Heart left ventricle (tissue), 16 donors: Measurements from ENCODE around the gene LCN10. TPM values are rescaled to one million over a fixed set of nuclear protein-coding genes. Genes with fewer than 3 reads are reported as not detected.

Source experiments
- ATAC-seq, 4 donors: fragments of 200-7000 bp; cut with Tn5 transposase; one replicate each; pipeline ENCODE4 v1.9.1; 2020 to 2022; ENCODE audit warnings: moderate library complexity in 4 of 4, mild to moderate bottlenecking in 3 of 4, moderate number of reproducible peaks in 1 of 4
- DNase-seq, 5 donors: peaks; one replicate each; pipeline ENCODE4 v3.0.0-alpha.2; 2020
- H3K27ac ChIP-seq, 12 donors: fragments of 200-600 bp; sonication (generic) in 4 of 12; one replicate each; pipeline versions ENCODE4 v1.5.0 to v1.8.0; 2016 to 2022; ENCODE audit warnings: mild to moderate bottlenecking in 2 of 12
- H3K27me3 ChIP-seq, 9 donors: fragments of 200-600 bp; sonication (generic) in 2 of 9; one replicate each; pipeline versions ENCODE4 v1.5.1 to v1.8.0; 2016 to 2022; ENCODE audit warnings: mild to moderate bottlenecking in 3 of 9
- H3K36me3 ChIP-seq, 9 donors: fragments of 200-600 bp; sonication (generic) in 2 of 9; one replicate each; pipeline versions ENCODE4 v1.5.0 to v1.8.0; 2018 to 2022; ENCODE audit warnings: mild to moderate bottlenecking in 2 of 9
- H3K4me1 ChIP-seq, 12 donors: fragments of 200-600 bp; sonication (generic) in 4 of 12; one replicate each; pipeline versions ENCODE4 v1.5.0 to v1.8.0; 2016 to 2022; ENCODE audit warnings: mild to moderate bottlenecking in 3 of 12
- H3K4me3 ChIP-seq, 12 donors: fragments of 200-600 bp; sonication (generic) in 4 of 12; one replicate each; pipeline versions ENCODE4 v1.5.0 to v1.8.0; 2017 to 2022; ENCODE audit warnings: mild to moderate bottlenecking in 9 of 12, moderate library complexity in 4 of 12
- H3K9me3 ChIP-seq, 12 donors: fragments of 200-600 bp; sonication (generic) in 4 of 12; one replicate each; pipeline versions ENCODE4 v1.5.0 to v1.8.0; 2016 to 2022; ENCODE audit warnings: mild to moderate bottlenecking in 1 of 12
- CTCF ChIP-seq, 12 donors: fragments of 200-600 bp; sonication (generic) in 4 of 12; IDR thresholded peaks; one replicate each; pipeline versions ENCODE4 v1.5.0 to v1.8.0; 2018 to 2022; ENCODE audit warnings: antibody characterized with exemption in 12 of 12, mild to moderate bottlenecking in 5 of 12
- POLR2A ChIP-seq, 2 donors: fragments of 450-650 bp; IDR thresholded peaks; one replicate each; pipeline ENCODE4 v1.6.1; 2017; ENCODE audit warnings: antibody characterized with exemption in 2 of 2, mild to moderate bottlenecking in 2 of 2, moderate library complexity in 2 of 2
- WGBS, 4 donors: extraction: QIAGEN DNeasy Blood & Tissue Kit in 2 of 4; methylation state at CpG; one replicate each; pipeline versions ENCODE4 v1.1.5 to v1.1.7; 2013 to 2018; 5-methylcytosine and 5-hydroxymethylcytosine counted together
- intact Hi-C, 10 donors: fragments of 100-400 bp; cut with DNase I; formaldehyde crosslinking; loops; one replicate each; pipeline versions ENCODE4 v1.11.1 to v1.14.2; 2022
- polyA plus RNA-seq, 2 donors: library from polyadenylated mRNA; stranded (reverse); fragments of 200-250 nt; gene quantifications; one replicate each; pipeline ENCODE4 v1.2.3, GENCODE V29; 2013
- total RNA-seq, 9 donors: library from RNA; depleted of rRNA in 2 of 9; stranded (reverse); fragments of >200 nt in 2 of 9; fragmentation: NEBNext Ultra II Directional in 3 of 9; extraction: Animal tissue kit (Norgen Biotek cat#: 25700) in 3 of 9; gene quantifications; one replicate each; pipeline versions ENCODE4 v1.1.0 to v1.2.4, GENCODE V29; 2016 to 2023
- donor health status: ischemic (EF 13 %, LVEDD 7.1; RV severe dilation, severe dysfunction).
- donor health status: healthy with polysubstance abuse.
- donor health status: DM: no; HTN: yes; CAD: no.
- donor health status: DM: no; HTN: no; CAD: no.
- donor health status: ischemic (EF 25% LVEDD 6.9; RV normal size, moderate dysfunction).
- donor health status: ischemic (EF 25% LVEDD 5.7; RV mildly dilated, moderate dysfunction).
- donor health status: healthy.
- donor health status: DM: yes; HTN: yes; CAD: no.
- donor health status: ischemic (EF 35%, LVEDD 5.7; RV mildly dilated, moderate dysfunction).
- donor health status: nonischemic (EF 11% LVEDD 7.7; RV severe dilation, severe dysfunction).
- donor health status: DM: yes; HTN: yes; CAD: no.
- donor health status: PGD.
- donor health status: ischemic (EF 29% LVEDD 5.4; RV normal size, mild dysfunction).
- donor health status: nonischemic (EF 23%, LVEDD 6.1; RV moderate dilation, normal function).

The LCN10 gene
- total and polyA plus RNA-seq, 11 donors: 0.50 to 40.7 (median 10.5) TPM

GRCh38 chr9:136697146-136697820 lies 45.5 kb downstream of the LCN10 start:
- intact Hi-C loops: loop anchor here in 2 of 10 donors (10.0 kb wide), 1 partner anchor 212 kb away; the partner anchor contains the start of gene SEC16A (in 2 of the 2)
- Histone ChIP-seq H3K9me3 (no peaks in the 10 kb centered on the region), H3K4me3 (no peak overlapping the region), H3K27ac (no peak overlapping the region), H3K36me3 (no peaks in the 10 kb centered on the region), H3K4me1 (peaks cover 0 to 34% (median 15%) of the 10 kb centered on the region in 12 donors), H3K27me3 (peaks cover 0 to 18% (median 3%) of the 10 kb centered on the region in 9 donors)
- ATAC-seq (no peak), DNase-seq (peak in 2 of 5 donors; percentile 20 to 28)
- TF ChIP-seq CTCF (IDR thresholded peaks at IDR 0.05) (no peak), POLR2A (IDR thresholded peaks at IDR 0.05) (no peak)
- 49 to 72% (median 64%) methylated on average over 13 to 23 of the region's 23 CpGs for WGBS, 4 donors

GRCh38 chr9:136696502-136696901 lies 46.2 kb downstream of the LCN10 start:
- no peak overlapping the region for H3K27ac ChIP-seq
- DNase-seq (no peak), ATAC-seq (no peak)
- H3K9me3 ChIP-seq: no peaks in the 10 kb centered on the region
- peaks cover 0 to 38% (median 16%) of the 10 kb centered on the region in 12 donors for H3K4me1 ChIP-seq
- peaks cover 0 to 14% (median 3%) of the 10 kb centered on the region in 9 donors for H3K27me3 ChIP-seq
- TF ChIP-seq CTCF (IDR thresholded peaks at IDR 0.05): no peak
- no peak for TF ChIP-seq POLR2A (IDR thresholded peaks at IDR 0.05)
- H3K36me3 ChIP-seq: no peaks in the 10 kb centered on the region
- intact Hi-C loops: loop anchor here in 2 of 10 donors (10.0 kb wide), 1 partner anchor 212 kb away; the partner anchor contains the start of gene SEC16A (in 2 of the 2)
- WGBS, 4 donors: 71 to 81% (median 78%) methylated on average over 6 to 9 of the region's 9 CpGs
- no peak overlapping the region for H3K4me3 ChIP-seq

- no peak overlapping the region for H3K27ac ChIP-seq
- 84 to 93% (median 87%) methylated on average over 8 to 23 of the region's 23 CpGs for WGBS, 4 donors
- no peaks in the 10 kb centered on the region for H3K36me3 ChIP-seq
- DNase-seq (no peak), ATAC-seq (no peak)
- TF ChIP-seq POLR2A (IDR thresholded peaks at IDR 0.05) (no peak), CTCF (IDR thresholded peaks at IDR 0.05) (no peak)
- intact Hi-C loops: loop anchor here in 3 of 10 donors (2.0 to 10.0 kb wide), 3 partner anchors 53 to 211 kb away; partner anchors contain the start of gene SEC16A (in 2 of the 3)
- no peaks in the 10 kb centered on the region for H3K9me3 ChIP-seq
- H3K4me3 ChIP-seq: no peak overlapping the region
- H3K27me3 ChIP-seq: peaks cover 0 to 11% (median 0%) of the 10 kb centered on the region in 9 donors
- peaks cover 0 to 38% (median 19%) of the 10 kb centered on the region in 12 donors for H3K4me1 ChIP-seq
Measured at GRCh38 chr9:136695955-136696354, 46.8 kb downstream of the LCN10 start.

GRCh38 chr9:136695435-136695895 lies 47.3 kb downstream of the LCN10 start:
- Histone ChIP-seq H3K36me3 (no peaks in the 10 kb centered on the region), H3K9me3 (no peaks in the 10 kb centered on the region), H3K27me3 (peaks cover 0 to 7% (median 0%) of the 10 kb centered on the region in 9 donors), H3K27ac (no peak overlapping the region), H3K4me3 (no peak overlapping the region), H3K4me1 (peaks cover 3 to 41% (median 22%) of the 10 kb centered on the region in 12 donors)
- intact Hi-C loops: loop anchor here in 3 of 10 donors (2.0 to 10.0 kb wide), 3 partner anchors 53 to 211 kb away; partner anchors contain the start of gene SEC16A (in 2 of the 3)
- DNase-seq (peak in 2 of 5 donors; percentile 35 to 49), ATAC-seq (peak in 3 of 4 donors; percentile 25 to 41 (median 41))
- WGBS, 4 donors: 51 to 69% (median 65%) methylated on average over 4 to 10 of the region's 10 CpGs
- no peak for TF ChIP-seq POLR2A (IDR thresholded peaks at IDR 0.05)
- TF ChIP-seq CTCF (IDR thresholded peaks at IDR 0.05): no peak
